ENCODE results near the gene ID3. TPM values are rescaled to one million over a fixed set of nuclear protein-coding genes. Genes with fewer than 3 reads are reported as not detected.

Gene ID3
- total RNA-seq (277 and 310 TPM in 2 replicates), polyA plus RNA-seq (783 and 971 TPM in 2 replicates), polyA minus RNA-seq (160 and 202 TPM in 2 replicates), Bru-seq, nascent RNA (percentile 99 among the genes with signal in this experiment), BruChase-seq, experiment 1, labeled RNA remaining after a 6-hour chase (percentile 76 among the genes with signal in this experiment), BruChase-seq, experiment 2, labeled RNA remaining after a 2-hour chase (percentile 98 among the genes with signal in this experiment)
- polyA plus RNA-seq (2011; cell fraction: cytosol; rRNA removed): 696 and 743 TPM in 2 replicates
- polyA plus RNA-seq (2011; cell fraction: nucleus; rRNA removed): 934 and 1,004 TPM in 2 replicates
- polyA plus RNA-seq (2012): 264 and 295 TPM in 2 replicates
- 421 TPM for polyA minus RNA-seq (2011; cell fraction: cytosol; rRNA and poly(A)+ RNA removed)
- polyA minus RNA-seq (2011; cell fraction: nucleus; rRNA and poly(A)+ RNA removed): 377 and 561 TPM in 2 replicates
- long read RNA-seq, transcript ID3-201 (3 exons, 1,251 nt): major isoform, 1,696 of 1,799 reads
- long read RNA-seq, transcript ID3-203 (2 exons, 892 nt): minor isoform, 20 of 1,799 reads
- long read RNA-seq, partial matches to known transcripts: 2 of 1,799 reads
- long read RNA-seq, other reads (novel, unspliced or antisense): 77 of 1,799 reads

GRCh38 chr1:23559136-23559984 lies at the start of gene ID3:
TSS of gene ID3 (minus strand) at chr1:23559501. CDS start at chr1:23559426, 75 bp downstream.
- CTCF ChIA-PET: interaction anchor here (0.8 to 24.8 kb wide), 7 partner anchors 9 to 75 kb away, joined by 3 to 1069 read pairs (median 5); no protein-coding TSS in a partner anchor
- peak; percentile 84 for FAIRE-seq
- intact Hi-C loops (cut with micrococcal nuclease): loop anchor here (1.0 to 5.0 kb wide), 4 partner anchors 11 to 243 kb away; partner anchors contain the start of genes ELOA and GALE

More at GRCh38 chr1:23559136-23559984, at the start of gene ID3:
- Histone ChIP-seq H3K27ac (ENCODE audit: insufficient read depth, low read depth, low read length) (peak within 1 kb of the TSS; percentile 99), H3K9ac (replicated peaks; ENCODE audit: extremely low read depth, insufficient read depth, low read length) (peak within 1 kb of the TSS; percentile 99), H3K4me2 (ENCODE audit: insufficient read depth, low read length) (peak within 1 kb of the TSS; percentile 85), H4K20me1 (replicated peaks; ENCODE audit: control insufficient read depth, extremely low read depth, insufficient read depth, low read length) (no peaks in the 10 kb centered on the region), H3K4me1 (ENCODE audit: control insufficient read depth, extremely low read depth, insufficient read depth, low read length) (peaks cover 56% of the 10 kb centered on the region), H2AFZ (ENCODE audit: low read depth, low read length) (no peak within 1 kb of the TSS), H3K27me3 (ENCODE audit: control insufficient read depth in 2 of 2, insufficient read depth in 2 of 2, low read length in 2 of 2) (no peaks in the 10 kb centered on the region), H3K9me3 (replicated peaks; ENCODE audit: control insufficient read depth, insufficient read depth, low read length) (no peaks in the 10 kb centered on the region), H3K9me1 (replicated peaks; ENCODE audit: control insufficient read depth, extremely low read depth, insufficient read depth, low read length) (no peaks in the 10 kb centered on the region), H3K36me3 (ENCODE audit: control insufficient read depth in 2 of 2, extremely low read depth in 1 of 2, insufficient read depth in 2 of 2, low read length in 2 of 2) (peaks cover 2 to 3% of the 10 kb centered on the region in 2 experiments), H3K79me2 (ENCODE audit: control insufficient read depth, insufficient read depth, low read length) (peaks cover 28% of the 10 kb centered on the region), H3K4me3 (replicated peaks in 1 of 3; ENCODE audit: insufficient read depth in 1 of 3, low read depth in 1 of 3, low read length in 3 of 3) (peak within 1 kb of the TSS; percentile 69 to 94 (median 89))
- TSS peak; percentile 79 for BruUV-seq (replicated peaks)
- dilution Hi-C loops (cut with MboI; ENCODE audit: extremely low pct_ligation_motif_present, low sequenced_read_pairs): no loop called here
- TF ChIP-seq FOS (IDR thresholded peaks at IDR 0.05; ENCODE audit: borderline replicate concordance, insufficient read depth, low read length) (no peak), MYC (IDR thresholded peaks at IDR 0.05; ENCODE audit: low read depth, low read length) (no peak), MAX (IDR thresholded peaks at IDR 0.05; ENCODE audit: insufficient read depth, insufficient read length) (no peak), JUN (IDR thresholded peaks at IDR 0.05; ENCODE audit: borderline replicate concordance, insufficient read depth, insufficient read length, low read depth) (no peak), CTCF (IDR thresholded peaks at IDR 0.05; ENCODE audit: extremely low read depth in 1 of 2, insufficient read depth in 1 of 2, low read depth in 1 of 2, low read length in 2 of 2) (no peak), EZH2 (IDR thresholded peaks at IDR 0.05; ENCODE audit: borderline replicate concordance, low read depth, low read length, severe bottlenecking) (no peak), GATA2 (IDR thresholded peaks at IDR 0.05; ENCODE audit: insufficient read depth, insufficient read length, low read depth, low read length) (no peak), POLR2A (IDR thresholded peaks at IDR 0.05; ENCODE audit: low read depth, low read length) (peak; percentile 100), POLR2AphosphoS5 (IDR thresholded peaks at IDR 0.05; ENCODE audit: insufficient read depth, low read depth, low read length) (peak; percentile 100)
- peak; percentile 98 for DNase-seq (ENCODE audit: low read depth, low spot score)
- POLR2A ChIA-PET: interaction anchor here (0.7 to 2.2 kb wide), 11 partner anchors 11 to 215 kb away, joined by 3 to 13 read pairs (median 5); partner anchors contain the start of gene HNRNPR
